ENCODE results near the gene ATXN10. TPM values are rescaled to one million over a fixed set of nuclear protein-coding genes. Genes with fewer than 3 reads are reported as not detected.

The ATXN10 gene
- total RNA-seq, 6 donors from 2014 or later = 90.2 to 137 (median 110) TPM

DNA sequence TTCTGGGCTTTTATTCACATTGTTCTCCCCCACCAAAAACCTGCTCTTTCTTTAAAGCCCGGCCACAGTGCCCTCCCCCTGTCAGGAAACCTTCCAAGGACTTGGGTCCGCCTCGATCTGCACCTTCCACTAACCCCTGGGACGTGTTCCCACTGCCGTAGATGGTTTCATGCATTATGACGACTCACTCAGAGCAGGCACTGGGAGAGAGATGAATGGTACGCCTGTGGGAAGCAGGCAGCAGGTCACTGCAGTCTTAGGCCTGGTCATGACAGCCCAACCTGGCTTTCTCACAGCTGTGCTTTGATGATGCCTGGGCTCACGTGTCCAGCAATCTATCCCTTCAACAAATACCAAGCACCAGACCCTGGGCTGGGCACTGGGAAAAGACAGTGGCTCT lies 189.6 kb downstream of the ATXN10 start:
- no peak overlapping the region for H3K27ac ChIP-seq
- peaks cover 0 to 3% (median under 1%) of the 10 kb centered on the region in 4 donors for H3K27me3 ChIP-seq
- WGBS, 2 donors = 75 to 85% methylated on average over 8 of the region's 8 CpGs
- TF ChIP-seq EP300 (IDR thresholded peaks at IDR 0.05) (no peak), POLR2A (IDR thresholded peaks at IDR 0.05) (no peak), POLR2AphosphoS5 (IDR thresholded peaks at IDR 0.05) (no peak)
- TF ChIP-seq, protein P1, sequence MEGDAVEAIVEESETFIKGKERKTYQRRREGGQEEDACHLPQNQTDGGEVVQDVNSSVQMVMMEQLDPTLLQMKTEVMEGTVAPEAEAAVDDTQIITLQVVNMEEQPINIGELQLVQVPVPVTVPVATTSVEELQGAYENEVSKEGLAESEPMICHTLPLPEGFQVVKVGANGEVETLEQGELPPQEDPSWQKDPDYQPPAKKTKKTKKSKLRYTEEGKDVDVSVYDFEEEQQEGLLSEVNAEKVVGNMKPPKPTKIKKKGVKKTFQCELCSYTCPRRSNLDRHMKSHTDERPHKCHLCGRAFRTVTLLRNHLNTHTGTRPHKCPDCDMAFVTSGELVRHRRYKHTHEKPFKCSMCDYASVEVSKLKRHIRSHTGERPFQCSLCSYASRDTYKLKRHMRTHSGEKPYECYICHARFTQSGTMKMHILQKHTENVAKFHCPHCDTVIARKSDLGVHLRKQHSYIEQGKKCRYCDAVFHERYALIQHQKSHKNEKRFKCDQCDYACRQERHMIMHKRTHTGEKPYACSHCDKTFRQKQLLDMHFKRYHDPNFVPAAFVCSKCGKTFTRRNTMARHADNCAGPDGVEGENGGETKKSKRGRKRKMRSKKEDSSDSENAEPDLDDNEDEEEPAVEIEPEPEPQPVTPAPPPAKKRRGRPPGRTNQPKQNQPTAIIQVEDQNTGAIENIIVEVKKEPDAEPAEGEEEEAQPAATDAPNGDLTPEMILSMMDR (IDR thresholded peaks at IDR 0.05) = no peak
- H3K4me1 ChIP-seq = peaks cover 5 to 21% (median 20%) of the 10 kb centered on the region in 4 donors
- ATAC-seq (ENCODE audit: low FRiP score in 2 of 2) (no peak), DNase-seq (no peak)
- H3K36me3 ChIP-seq = peaks cover 0 to 9% (median 0%) of the 10 kb centered on the region in 4 donors
- no peaks in the 10 kb centered on the region for H3K9me3 ChIP-seq
- H3K4me3 ChIP-seq = no peak overlapping the region

DNA sequence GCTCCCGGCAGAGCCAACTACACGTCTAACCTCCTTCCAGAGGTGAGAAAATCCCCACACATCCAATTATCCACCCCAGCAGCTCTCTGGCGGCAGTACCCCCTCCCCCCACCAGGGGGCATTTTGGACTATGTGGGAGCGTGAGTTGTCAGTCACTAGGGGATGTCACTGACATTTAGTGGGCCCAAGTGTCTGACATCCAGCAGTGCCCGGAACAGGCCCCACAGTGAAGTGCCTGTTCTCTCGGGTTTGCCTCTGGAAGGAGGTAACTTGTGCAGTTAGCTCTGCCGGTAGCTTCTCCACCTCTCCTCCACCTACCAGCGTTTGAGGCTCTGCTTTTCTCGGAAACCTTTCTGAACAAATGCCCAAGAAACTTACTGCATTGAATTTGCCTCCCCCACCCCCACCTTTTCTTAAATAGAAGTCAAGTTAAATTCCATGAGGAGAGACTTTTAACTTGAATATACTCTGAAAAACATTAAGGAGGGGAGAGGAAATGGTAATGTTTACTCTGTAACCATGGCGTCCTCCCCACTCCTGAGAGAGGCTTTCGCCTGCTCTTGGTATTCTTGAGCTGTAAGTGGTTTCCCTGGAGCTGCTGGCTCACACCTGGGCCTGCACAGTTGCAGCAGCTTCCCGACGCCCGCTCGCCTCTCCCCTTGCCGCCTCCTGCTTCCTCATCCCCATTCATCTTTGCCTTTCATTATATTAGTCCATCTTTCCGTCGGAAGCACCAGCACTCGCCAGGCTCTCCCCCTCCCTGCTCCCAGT lies 192.5 kb downstream of the ATXN10 start:
- no peak for TF ChIP-seq EP300 (IDR thresholded peaks at IDR 0.05)
- TF ChIP-seq, protein P1 (IDR thresholded peaks at IDR 0.05) = peak; percentile 81 to 91 (median 86)
- TF ChIP-seq POLR2A (IDR thresholded peaks at IDR 0.05) = peak in 1 of 4 donors; percentile 11
- no peak for TF ChIP-seq POLR2AphosphoS5 (IDR thresholded peaks at IDR 0.05)
- WGBS, 2 donors = 12 to 20% methylated on average over 15 to 19 of the region's 19 CpGs
- Histone ChIP-seq H3K9me3 (no peaks in the 10 kb centered on the region), H3K4me3 (no peak overlapping the region), H3K27ac (peak overlapping the region; percentile 5 to 73 (median 46)), H3K36me3 (no peaks in the 10 kb centered on the region), H3K27me3 (peaks cover 0 to 17% (median 11%) of the 10 kb centered on the region in 4 donors), H3K4me1 (peaks cover 18 to 38% (median 36%) of the 10 kb centered on the region in 4 donors)
- DNase-seq = peak; percentile 81 to 85
- ATAC-seq (ENCODE audit: low FRiP score in 2 of 2) = peak; percentile 62 to 89

DNA sequence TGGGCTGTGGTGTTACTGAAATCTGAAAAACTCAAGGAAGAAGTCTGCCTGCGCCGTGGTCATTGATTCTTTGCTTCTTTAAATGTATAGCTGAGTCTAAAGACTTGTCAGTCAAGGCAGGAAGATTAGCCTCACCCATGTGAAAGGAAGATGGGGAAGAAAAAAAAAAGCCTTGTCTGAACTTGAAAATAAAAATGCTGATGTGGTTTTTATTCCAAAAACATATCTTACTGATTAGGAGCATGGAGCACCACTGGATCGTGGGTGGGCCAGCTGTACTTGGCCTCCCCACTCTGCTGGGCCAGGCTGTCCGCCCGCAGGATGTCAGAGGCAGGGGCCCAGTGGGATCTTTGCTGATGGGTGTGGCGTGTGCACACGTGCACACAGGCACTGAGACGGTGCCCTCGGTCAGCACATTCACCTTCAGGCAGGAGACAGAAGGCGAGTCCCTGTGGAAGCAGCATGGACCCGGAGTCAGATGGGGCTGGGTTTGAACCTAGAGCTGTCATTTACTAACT lies 193.4 kb downstream of the ATXN10 start:
- Histone ChIP-seq H3K27ac (no peak overlapping the region), H3K9me3 (no peaks in the 10 kb centered on the region), H3K36me3 (no peaks in the 10 kb centered on the region), H3K4me3 (no peak overlapping the region), H3K4me1 (peaks cover 18 to 38% (median 36%) of the 10 kb centered on the region in 4 donors), H3K27me3 (peaks cover 0 to 17% (median 11%) of the 10 kb centered on the region in 4 donors)
- TF ChIP-seq POLR2AphosphoS5 (IDR thresholded peaks at IDR 0.05) (no peak), EP300 (IDR thresholded peaks at IDR 0.05) (no peak), POLR2A (IDR thresholded peaks at IDR 0.05) (no peak)
- TF ChIP-seq, protein P1 (IDR thresholded peaks at IDR 0.05) = no peak
- ATAC-seq (ENCODE audit: low FRiP score in 2 of 2) (no peak), DNase-seq (peak in 1 of 2 donors; percentile 28)
- WGBS, 2 donors = 75 to 81% methylated on average over 10 to 11 of the region's 11 CpGs

DNA sequence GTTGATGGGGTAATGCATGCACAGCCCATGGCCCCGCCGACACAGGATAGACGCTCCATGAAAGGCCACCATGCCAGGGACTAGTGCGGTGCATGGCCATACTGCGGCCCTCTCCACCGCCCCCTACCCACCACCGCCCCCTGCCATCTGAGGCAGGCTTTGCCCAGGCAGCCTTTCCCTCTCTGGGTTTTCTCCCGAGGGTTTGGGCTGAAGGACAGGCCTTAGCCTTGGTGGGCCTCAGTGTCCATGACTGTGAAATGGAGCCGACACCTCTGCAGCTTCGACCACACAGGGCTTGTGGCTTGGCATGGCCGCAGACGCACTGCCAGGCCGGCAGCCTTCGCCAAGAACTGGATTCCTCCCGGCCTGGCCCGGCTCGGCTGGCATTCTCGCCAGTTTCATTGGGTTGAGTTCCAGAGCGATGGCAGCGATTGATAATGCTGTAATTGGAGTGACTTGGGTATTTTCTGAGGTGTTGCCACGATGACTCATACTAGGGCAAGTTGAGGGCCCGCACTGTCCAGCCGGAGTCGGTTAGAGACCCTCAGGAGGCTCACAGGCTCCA lies 194.0 kb downstream of the ATXN10 start:
- 87 to 95% methylated on average over 10 to 24 of the region's 24 CpGs for WGBS, 2 donors
- DNase-seq = peak in 1 of 2 donors; percentile 66
- Histone ChIP-seq H3K36me3 (no peaks in the 10 kb centered on the region), H3K27ac (no peak overlapping the region), H3K4me3 (no peak overlapping the region), H3K27me3 (peaks cover 0 to 17% (median 11%) of the 10 kb centered on the region in 4 donors), H3K9me3 (no peaks in the 10 kb centered on the region), H3K4me1 (peaks cover 18 to 38% (median 36%) of the 10 kb centered on the region in 4 donors)
- TF ChIP-seq EP300 (IDR thresholded peaks at IDR 0.05) (no peak), POLR2A (IDR thresholded peaks at IDR 0.05) (no peak), POLR2AphosphoS5 (IDR thresholded peaks at IDR 0.05) (no peak)
- TF ChIP-seq, protein P1 (IDR thresholded peaks at IDR 0.05) = no peak
- no peak for ATAC-seq (ENCODE audit: low FRiP score in 2 of 2)
